HG03280 (cell line): ENCODE measurements around the gene ENTPD7.
"Not testable (repeated sequence)": the region's sequence is repeated elsewhere in the genome, so short reads cannot be mapped to it uniquely, and the experiment has no call there.

Experiments
- ATAC-seq: cut with Tn5 transposase; IDR thresholded peaks from one replicate; pipeline ENCODE4 v1.9.1; 2021; ENCODE audit warnings: mild to moderate bottlenecking, moderate library complexity; ENCODE audit not compliant: unreplicated experiment

Gene ENTPD7

GRCh38 chr10:99659031-99659867 is at the start of gene ENTPD7:
Gene ENTPD7 (plus strand): TSS chr10:99659509. CDS start chr10:99659957, 448 bp downstream.
- peak; percentile 99 for ATAC-seq

GRCh38 chr10:99610221-99610620 is 49.1 kb upstream of the ENTPD7 start:
- no peak for ATAC-seq

- no peak for ATAC-seq
These were observed 48.0 kb upstream of the ENTPD7 start for GRCh38 chr10:99611326-99611725.

GRCh38 chr10:99612167-99612831 is 47.0 kb upstream of the ENTPD7 start:
- peak; percentile 44 for ATAC-seq

- no peak for ATAC-seq
These were observed 43.9 kb upstream of the ENTPD7 start for GRCh38 chr10:99615426-99615825.

DNA sequence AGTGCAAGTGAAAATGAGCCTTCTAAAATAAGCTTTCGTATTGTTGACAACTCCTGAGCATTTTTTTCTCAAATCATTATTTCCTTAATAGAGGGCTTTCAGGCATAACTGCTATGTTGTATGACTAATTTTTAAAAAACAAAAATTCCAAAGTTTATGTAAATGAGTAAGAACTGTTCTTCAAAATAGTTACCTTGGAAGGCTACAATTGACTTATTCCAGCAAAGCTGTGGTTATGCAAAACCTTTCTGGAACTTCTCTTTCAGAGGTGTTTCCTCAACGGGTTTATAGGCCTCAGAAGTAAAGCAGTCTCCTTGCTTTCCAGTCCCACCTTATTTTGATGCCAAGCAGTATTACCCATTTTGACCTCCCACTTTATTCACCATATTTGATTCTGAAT is 41.6 kb upstream of the ENTPD7 start:
- ATAC-seq: no peak

DNA sequence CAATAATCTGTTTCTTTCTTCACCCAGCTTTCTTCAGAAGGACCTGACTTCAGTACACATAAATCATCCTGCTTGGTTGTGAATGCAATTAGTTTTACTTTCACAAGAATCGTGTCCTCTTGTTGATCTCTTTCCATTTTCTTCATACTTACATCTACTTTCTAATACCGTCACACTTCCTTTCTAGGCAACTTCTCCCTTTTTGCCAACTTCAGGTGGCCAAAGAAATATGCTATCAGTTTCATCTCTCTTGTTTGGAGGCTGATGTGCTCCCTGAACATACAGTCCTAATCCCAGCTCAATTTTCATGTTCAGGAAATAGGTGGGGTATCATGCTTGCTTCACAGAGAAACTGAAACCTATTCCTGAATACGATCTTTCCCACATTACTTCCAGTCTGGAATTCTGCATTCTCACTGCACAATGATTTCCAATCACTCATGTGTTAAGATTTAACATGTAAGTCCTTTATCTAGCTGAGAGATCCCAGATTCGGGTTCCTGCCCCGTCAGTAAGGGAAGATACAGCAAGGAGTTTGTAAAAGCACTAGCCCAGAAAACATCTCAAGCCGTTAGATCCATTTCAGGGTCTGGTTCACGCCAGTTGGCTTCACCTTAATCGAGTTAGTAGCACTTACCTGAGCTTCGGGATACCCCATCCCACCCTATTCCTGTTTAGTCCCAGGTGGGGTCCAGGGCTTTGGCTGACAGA is 40.1 kb upstream of the ENTPD7 start:
- ATAC-seq: no peak

GRCh38 chr10:99619851-99620710 is 39.2 kb upstream of the ENTPD7 start, which contains the start of gene SLC25A28:
Gene SLC25A28 (minus strand): TSS chr10:99620439. CDS start chr10:99620335, 104 bp downstream.
- ATAC-seq: peak; percentile 75

DNA sequence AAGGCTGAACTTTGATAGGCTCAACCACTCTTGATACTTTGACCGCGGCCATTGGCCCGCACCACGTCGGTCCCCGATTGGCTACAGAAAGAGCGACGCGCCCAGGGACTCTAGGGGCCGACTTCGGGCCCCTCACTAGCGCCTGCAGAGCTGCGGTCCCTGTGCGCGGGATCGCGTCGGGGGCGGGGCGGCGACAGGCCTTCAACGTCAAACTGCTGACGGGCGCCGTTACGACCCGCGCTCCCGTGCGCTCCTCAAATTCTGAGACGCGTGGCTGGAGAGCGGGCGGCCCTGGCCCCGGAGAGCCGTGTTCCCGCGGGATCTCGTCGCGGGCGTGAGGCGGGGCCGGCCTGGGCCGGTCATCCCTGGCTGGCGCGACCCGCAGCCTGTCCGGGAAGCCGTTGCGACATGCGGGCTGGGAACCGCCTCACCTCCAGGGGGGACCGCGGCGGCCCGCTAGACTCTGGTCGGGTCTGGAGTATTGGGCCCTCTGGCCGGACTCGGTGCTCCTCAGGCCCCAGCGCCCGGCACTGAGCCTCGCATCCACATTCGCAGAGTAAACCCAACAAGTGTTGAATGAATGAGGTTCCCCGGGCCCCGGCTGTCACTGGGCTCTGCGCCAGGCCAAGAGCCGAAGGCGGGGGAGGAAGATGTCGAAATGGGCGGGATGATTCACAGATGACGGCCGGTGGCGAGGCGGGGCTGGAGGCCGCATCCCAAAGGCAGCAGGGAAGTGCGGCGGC is 38.4 kb upstream of the ENTPD7 start:
- peak; percentile 87 for ATAC-seq

DNA sequence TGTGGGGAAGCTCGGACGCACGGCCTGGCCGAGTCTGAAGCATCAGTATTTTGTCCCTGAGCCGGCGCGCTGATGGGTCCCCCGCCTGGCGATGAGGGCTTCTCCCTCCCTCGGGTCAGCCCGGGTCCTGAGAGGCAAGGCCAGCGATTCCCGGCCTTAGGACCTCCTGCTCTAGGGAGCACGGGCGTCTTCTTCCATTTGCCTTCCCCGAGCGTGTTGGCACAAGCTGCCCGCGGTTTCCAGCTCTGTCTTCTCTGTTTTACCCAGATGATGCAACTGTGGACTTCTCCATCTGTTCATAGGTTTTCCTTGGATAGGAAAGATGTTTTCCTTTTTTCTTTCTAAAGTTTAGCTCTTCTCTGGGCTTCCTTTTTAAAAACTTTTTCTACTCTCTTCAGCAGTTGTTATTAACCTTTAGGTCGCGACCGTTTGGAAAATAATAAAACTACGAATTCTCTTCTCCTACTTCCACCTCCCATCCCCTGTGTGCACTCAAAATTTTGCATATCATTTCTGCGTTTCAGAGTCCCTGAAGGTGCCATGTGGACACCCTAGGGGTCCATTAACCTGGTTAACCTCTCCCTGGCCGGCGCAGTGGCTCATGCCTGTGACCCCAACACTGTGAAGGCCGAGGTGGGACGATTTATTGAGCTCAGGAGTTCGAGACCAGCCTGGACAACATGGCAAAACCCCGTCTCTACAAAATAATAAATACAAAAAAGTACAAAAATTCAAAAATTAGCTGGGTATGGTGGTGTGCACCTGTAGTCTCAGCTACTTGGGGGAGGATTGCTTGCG is 37.7 kb upstream of the ENTPD7 start:
- ATAC-seq: no peak

GRCh38 chr10:99623919-99624318 is 35.4 kb upstream of the ENTPD7 start:
- ATAC-seq: no peak

GRCh38 chr10:99625124-99625523 is 34.2 kb upstream of the ENTPD7 start:
- not testable (repeated sequence) for ATAC-seq

DNA sequence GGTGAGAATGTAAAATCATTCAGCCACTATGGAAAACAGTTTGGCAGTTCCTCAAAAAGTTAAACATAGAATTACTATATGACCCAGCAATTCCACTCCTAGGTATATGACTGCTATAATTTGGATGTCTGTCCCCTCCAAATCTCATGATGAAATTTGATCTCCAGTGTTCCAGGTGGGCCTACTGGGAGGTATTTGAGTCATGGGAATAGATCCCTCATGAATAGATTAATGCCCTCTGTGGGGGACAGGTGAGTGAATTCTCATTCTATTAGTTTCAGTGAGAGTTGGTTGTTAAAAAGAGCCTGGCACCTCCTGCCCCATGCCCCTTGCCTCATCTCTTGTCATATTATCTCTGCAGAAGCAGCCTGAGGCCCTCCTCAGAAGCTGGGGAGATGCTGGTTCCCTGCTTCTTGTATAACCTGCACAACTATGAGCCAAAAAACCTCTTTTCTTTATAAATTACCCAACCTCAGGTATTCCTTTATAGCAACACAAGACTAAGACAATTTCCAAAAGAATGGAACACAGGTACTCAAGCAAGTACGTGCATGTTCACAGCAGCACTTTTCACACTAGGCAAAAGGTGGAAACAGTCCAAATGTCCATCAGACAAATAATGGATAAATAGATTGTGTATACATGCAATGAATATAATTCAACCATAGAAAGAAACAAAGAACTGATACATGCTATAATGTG is 30.2 kb upstream of the ENTPD7 start:
- no peak for ATAC-seq

DNA sequence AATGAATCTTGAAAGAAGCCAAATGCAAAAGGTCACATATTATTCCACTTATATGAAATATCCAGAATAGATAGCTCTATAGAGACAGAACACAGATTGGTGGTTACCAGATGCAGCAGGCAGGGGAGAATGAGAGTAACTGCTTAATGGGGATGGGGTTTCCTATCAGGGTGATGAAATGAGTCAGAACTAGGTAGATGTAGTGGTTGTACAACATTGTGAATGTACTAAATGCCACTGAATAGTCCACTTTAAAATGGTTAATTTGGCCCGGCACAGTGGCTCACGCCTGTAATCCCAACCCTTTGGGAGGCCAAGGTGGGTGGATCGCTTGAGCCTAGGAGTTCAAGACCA is 29.7 kb upstream of the ENTPD7 start:
- ATAC-seq: no peak

DNA sequence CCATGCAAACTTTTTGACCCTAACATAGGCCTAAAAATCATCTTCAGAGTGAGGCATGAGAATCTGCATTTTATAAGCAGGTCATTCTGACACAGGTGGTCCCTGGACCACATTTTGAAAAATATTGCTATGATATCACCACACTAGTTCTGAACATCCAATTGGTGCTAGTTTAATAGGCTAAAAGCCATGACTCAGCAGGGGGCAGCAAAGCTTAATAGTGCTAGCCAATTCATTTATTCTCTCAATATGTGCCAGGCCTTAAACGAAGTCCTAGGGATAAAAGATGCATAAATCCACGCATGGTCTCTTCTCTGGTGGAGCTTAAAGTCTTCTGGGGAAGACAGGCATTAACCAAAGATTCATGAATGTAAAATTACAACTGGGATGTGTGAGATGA is 28.9 kb upstream of the ENTPD7 start:
- ATAC-seq: no peak

- ATAC-seq: no peak
These were observed 28.3 kb upstream of the ENTPD7 start for GRCh38 chr10:99630991-99631390.

DNA sequence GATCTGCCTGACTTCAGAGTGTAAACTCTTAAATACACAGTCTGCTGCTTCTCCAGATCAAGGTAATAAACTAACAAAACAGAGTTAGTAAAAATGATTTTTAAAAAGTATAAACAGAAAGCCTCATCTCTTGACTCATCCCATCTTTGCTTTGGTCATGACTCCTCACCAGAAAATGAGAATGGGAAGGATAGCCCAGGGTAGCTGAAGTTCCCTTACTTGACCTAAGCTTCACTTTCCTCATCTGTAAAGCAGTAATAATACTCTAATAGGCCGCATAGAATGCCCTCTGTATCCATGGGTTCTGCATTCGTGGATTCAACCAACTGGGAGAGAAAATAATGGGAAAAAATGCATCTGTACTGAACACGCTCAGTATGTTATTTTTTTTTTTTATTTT is 27.8 kb upstream of the ENTPD7 start:
- no peak for ATAC-seq

- no peak for ATAC-seq
These were observed 25.5 kb upstream of the ENTPD7 start for GRCh38 chr10:99633832-99634231.
